ENCODE measurements around the gene MYO18B. TPM values are rescaled to one million over a fixed set of nuclear protein-coding genes. Genes with fewer than 3 reads are reported as not detected.

The MYO18B gene
- total RNA-seq, 1 experiment from 2014 or later, result 0.05 TPM

DNA sequence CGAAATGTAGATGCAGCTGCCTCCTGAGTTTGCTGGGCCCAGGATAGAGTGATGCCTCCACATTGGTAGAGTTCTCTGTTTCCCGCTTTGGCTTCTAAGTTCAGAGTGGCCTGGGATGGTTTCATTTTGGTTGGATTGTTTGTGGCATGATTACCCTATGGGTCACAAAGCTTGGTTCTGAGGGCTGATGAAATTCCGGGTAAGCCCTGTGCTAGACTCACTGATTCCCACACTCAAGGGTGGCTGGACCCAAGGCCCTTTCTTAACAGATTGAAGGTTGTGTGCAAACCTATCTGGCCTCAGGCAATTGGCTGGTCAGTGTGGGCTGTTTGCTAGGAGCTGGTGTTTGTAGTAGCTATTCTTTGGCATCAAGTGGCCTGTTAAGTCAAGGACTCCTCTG lies 158.4 kb downstream of the MYO18B start:
- H2AFZ ChIP-seq (ENCODE audit: low read depth, low read length, poor library complexity, severe bottlenecking), result no peak overlapping the region
- no TSS peak for BruUV-seq (replicated peaks)
- ATAC-seq (no peak), DNase-seq (ENCODE audit: low read depth, low spot score) (no peak)
- CTCF ChIA-PET, result no interaction called here
- no peaks in the 10 kb centered on the region for H3K9me3 ChIP-seq (ENCODE audit: control insufficient read depth in 1 of 2, insufficient read depth in 1 of 2, low read depth in 1 of 2, low read length in 2 of 2)
- no peaks in the 10 kb centered on the region for H3K4me1 ChIP-seq (ENCODE audit: control insufficient read depth in 1 of 2, insufficient read depth in 2 of 2, low read length in 2 of 2)
- H3K79me2 ChIP-seq (ENCODE audit: insufficient read depth, low read length), result no peaks in the 10 kb centered on the region
- RAD21 ChIA-PET (ENCODE audit: low non-redundant PET in 1 of 2, low total read pairs in 2 of 2, uncharacterized antibody in 2 of 2, unreplicated experiment in 2 of 2), result no interaction called here
- TF ChIP-seq, protein P1, sequence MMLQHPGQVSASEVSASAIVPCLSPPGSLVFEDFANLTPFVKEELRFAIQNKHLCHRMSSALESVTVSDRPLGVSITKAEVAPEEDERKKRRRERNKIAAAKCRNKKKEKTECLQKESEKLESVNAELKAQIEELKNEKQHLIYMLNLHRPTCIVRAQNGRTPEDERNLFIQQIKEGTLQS (IDR thresholded peaks at IDR 0.05), result no peak
- TF ChIP-seq CEBPB (IDR thresholded peaks at IDR 0.05; ENCODE audit: low read depth) (no peak), POLR2A (IDR thresholded peaks at IDR 0.05; ENCODE audit: borderline replicate concordance, extremely low read depth, insufficient read depth, insufficient read length) (no peak), TCF7L2 (IDR thresholded peaks at IDR 0.05; ENCODE audit: borderline replicate concordance, extremely low read depth, insufficient read depth, insufficient read length) (no peak), SIN3A (IDR thresholded peaks at IDR 0.05; ENCODE audit: low read depth) (no peak), YY1 (IDR thresholded peaks at IDR 0.05; ENCODE audit: extremely low read depth, insufficient replicate concordance, low read depth, low read length) (no peak), EGR1 (IDR thresholded peaks at IDR 0.05; ENCODE audit: low read depth) (no peak), CBX3 (IDR thresholded peaks at IDR 0.05; ENCODE audit: low read depth) (no peak), FOSL1 (IDR thresholded peaks at IDR 0.05; ENCODE audit: low read depth) (no peak), JUND (IDR thresholded peaks at IDR 0.05) (no peak)
- TF ChIP-seq, protein P2, sequence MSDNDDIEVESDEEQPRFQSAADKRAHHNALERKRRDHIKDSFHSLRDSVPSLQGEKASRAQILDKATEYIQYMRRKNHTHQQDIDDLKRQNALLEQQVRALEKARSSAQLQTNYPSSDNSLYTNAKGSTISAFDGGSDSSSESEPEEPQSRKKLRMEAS (IDR thresholded peaks at IDR 0.05), result no peak
- TF ChIP-seq, protein P3, sequence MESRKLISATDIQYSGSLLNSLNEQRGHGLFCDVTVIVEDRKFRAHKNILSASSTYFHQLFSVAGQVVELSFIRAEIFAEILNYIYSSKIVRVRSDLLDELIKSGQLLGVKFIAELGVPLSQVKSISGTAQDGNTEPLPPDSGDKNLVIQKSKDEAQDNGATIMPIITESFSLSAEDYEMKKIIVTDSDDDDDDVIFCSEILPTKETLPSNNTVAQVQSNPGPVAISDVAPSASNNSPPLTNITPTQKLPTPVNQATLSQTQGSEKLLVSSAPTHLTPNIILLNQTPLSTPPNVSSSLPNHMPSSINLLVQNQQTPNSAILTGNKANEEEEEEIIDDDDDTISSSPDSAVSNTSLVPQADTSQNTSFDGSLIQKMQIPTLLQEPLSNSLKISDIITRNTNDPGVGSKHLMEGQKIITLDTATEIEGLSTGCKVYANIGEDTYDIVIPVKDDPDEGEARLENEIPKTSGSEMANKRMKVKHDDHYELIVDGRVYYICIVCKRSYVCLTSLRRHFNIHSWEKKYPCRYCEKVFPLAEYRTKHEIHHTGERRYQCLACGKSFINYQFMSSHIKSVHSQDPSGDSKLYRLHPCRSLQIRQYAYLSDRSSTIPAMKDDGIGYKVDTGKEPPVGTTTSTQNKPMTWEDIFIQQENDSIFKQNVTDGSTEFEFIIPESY (IDR thresholded peaks at IDR 0.05; ENCODE audit: extremely low read depth, insufficient replicate concordance, low read length), result no peak
- H3K4me2 ChIP-seq (ENCODE audit: low read length), result no peak overlapping the region
- H4K20me1 ChIP-seq (ENCODE audit: insufficient read depth), result no peaks in the 10 kb centered on the region
- no peaks in the 10 kb centered on the region for H3K9me2 ChIP-seq (ENCODE audit: insufficient read depth)
- intact Hi-C loops (cut with micrococcal nuclease), result no loop called here
- H3K27ac ChIP-seq (ENCODE audit: low read depth, low read length), result no peak overlapping the region
- POLR2A ChIA-PET, result no interaction called here
- H3K4me3 ChIP-seq (replicated peaks in 1 of 2; ENCODE audit: low read depth in 1 of 2, low read length in 2 of 2), result no peak overlapping the region
- peaks cover 14% of the 10 kb centered on the region for H3K27me3 ChIP-seq (ENCODE audit: insufficient read depth, low read length)
- H3K9ac ChIP-seq (ENCODE audit: low read length), result no peak overlapping the region
- no peaks in the 10 kb centered on the region for H3K36me3 ChIP-seq (ENCODE audit: control insufficient read depth in 1 of 2, insufficient read depth in 2 of 2, low read length in 2 of 2)
